Neural cell (in vitro differentiated cells): ENCODE data around the gene CHAC2. TPM values are rescaled to one million over a fixed set of nuclear protein-coding genes. Genes with fewer than 3 reads are reported as not detected.

Experiments used
- H2AFZ ChIP-seq: fragments of 200-600, 300-800 bp; sonication (generic), shearing (Covaris generic); 2 replicates; pipeline ENCODE4 v1.6.0; 2014; ENCODE audit warnings: low read depth, mild to moderate bottlenecking, antibody characterized with exemption, low read length, moderate library complexity
- H3F3A ChIP-seq: fragments of 200-600 bp; shearing (Covaris generic); 2 replicates; pipeline ENCODE4 v1.6.1; 2016; ENCODE audit warnings: mild to moderate bottlenecking, moderate library complexity, mixed read lengths, antibody characterized with exemption, low read length; ENCODE audit not compliant: insufficient read depth, poor library complexity, severe bottlenecking
- H3K27ac ChIP-seq: fragments of 200-600, 300-800 bp; sonication (generic), shearing (Covaris generic); 2 replicates; pipeline ENCODE4 v1.5.1; 2014; ENCODE audit warnings: mild to moderate bottlenecking, low read length, moderate library complexity
- H3K27me3 ChIP-seq: fragments of 300-800, 200-600 bp; sonication (generic), shearing (Covaris generic); 2 replicates; pipeline ENCODE4 v1.6.0; 2014; ENCODE audit warnings: mild to moderate bottlenecking, low read depth, low read length, moderate library complexity; ENCODE audit not compliant: insufficient read depth
- H3K36me3 ChIP-seq: fragments of 300-800, 200-600 bp; sonication (generic), shearing (Covaris generic); 2 replicates; pipeline ENCODE4 v1.5.1; 2014; ENCODE audit warnings: mild to moderate bottlenecking, antibody characterized with exemption, low read length, moderate library complexity; ENCODE audit not compliant: insufficient read depth
- H3K4me2 ChIP-seq: fragments of 300-800, 200-600 bp; sonication (generic), shearing (Covaris generic); 2 replicates; pipeline ENCODE4 v1.6.0; 2014; ENCODE audit warnings: mild to moderate bottlenecking, low read length
- H3K4me3 ChIP-seq: fragments of 300-800, 200-600 bp; sonication (generic), shearing (Covaris generic); 2 replicates; pipeline ENCODE4 v1.5.1; 2014; ENCODE audit warnings: mild to moderate bottlenecking, low read length, moderate library complexity
- H3K79me2 ChIP-seq: fragments of 200-600 bp; shearing (Covaris generic); replicated peaks from 2 replicates; pipeline ENCODE4 v1.6.0; 2014; ENCODE audit warnings: mild to moderate bottlenecking, low read length, moderate library complexity; ENCODE audit not compliant: insufficient read depth
- H3K9ac ChIP-seq: fragments of 300-800, 200-600 bp; sonication (generic), shearing (Covaris generic); 2 replicates; pipeline ENCODE4 v1.6.1; 2016; ENCODE audit warnings: mild to moderate bottlenecking, low read length, mixed read lengths
- H3K9me2 ChIP-seq: fragments of 200-600 bp; shearing (Covaris generic); 2 replicates; pipeline ENCODE4 v1.6.1; 2016; ENCODE audit warnings: mild to moderate bottlenecking, low read length, mixed read lengths; ENCODE audit not compliant: insufficient read depth
- H3K9me3 ChIP-seq: fragments of 200-600, 300-800 bp; sonication (generic), shearing (Covaris generic); 2 replicates; pipeline ENCODE4 v1.6.1; 2016; ENCODE audit warnings: mild to moderate bottlenecking, mixed run types, low read length, moderate library complexity, mixed read lengths
- H4K20me1 ChIP-seq: fragments of 200-600 bp; shearing (Covaris generic); 2 replicates; pipeline ENCODE4 v1.6.1; 2016; ENCODE audit warnings: mild to moderate bottlenecking, mixed run types; ENCODE audit not compliant: insufficient read depth
- CTCF ChIP-seq: fragments of 450-650 bp; IDR thresholded peaks from 2 replicates; pipeline ENCODE4 v1.5.1; 2014; ENCODE audit warnings: antibody characterized with exemption, mild to moderate bottlenecking, moderate library complexity; ENCODE audit not compliant: poor library complexity, severe bottlenecking
- EP300 ChIP-seq: fragments of 450-650 bp; conservative IDR thresholded peaks from 2 replicates; pipeline ENCODE4 v1.6.1; 2014; ENCODE audit warnings: antibody characterized with exemption, mild to moderate bottlenecking, moderate library complexity; ENCODE audit not compliant: poor library complexity, severe bottlenecking
- EZH2 ChIP-seq: fragments of 200-600, 300-800 bp; shearing (Covaris generic), sonication (generic); IDR thresholded peaks from 2 replicates; pipeline ENCODE4 v1.6.1; 2014; ENCODE audit warnings: antibody characterized with exemption, low read length, borderline replicate concordance, mild to moderate bottlenecking; ENCODE audit not compliant: insufficient read depth, poor library complexity, severe bottlenecking
- MXI1 ChIP-seq: fragments of 450-650 bp; conservative IDR thresholded peaks from 2 replicates; pipeline ENCODE4 v1.6.1; 2014; ENCODE audit warnings: antibody characterized with exemption, mild to moderate bottlenecking; ENCODE audit not compliant: poor library complexity, severe bottlenecking
- POLR2AphosphoS5 ChIP-seq: IDR thresholded peaks from 2 replicates; pipeline ENCODE4 v1.6.1; 2012
- RAD21 ChIP-seq: fragments of 450-650 bp; conservative IDR thresholded peaks from 2 replicates; pipeline ENCODE4 v1.6.1; 2014; ENCODE audit warnings: antibody characterized with exemption, mild to moderate bottlenecking, moderate library complexity
- REST ChIP-seq: IDR thresholded peaks from 2 replicates; pipeline ENCODE4 v1.6.1; 2012; ENCODE audit warnings: borderline replicate concordance
- SMC3 ChIP-seq: fragments of 450-650 bp; conservative IDR thresholded peaks from 2 replicates; pipeline ENCODE4 v1.6.1; 2014; ENCODE audit warnings: antibody characterized with exemption, mild to moderate bottlenecking, moderate library complexity; ENCODE audit not compliant: poor library complexity
- TAF1 ChIP-seq: IDR thresholded peaks from 2 replicates; pipeline ENCODE4 v1.6.1; 2012; ENCODE audit warnings: low read depth
- polyA plus RNA-seq: library from polyadenylated mRNA; depleted of rRNA; stranded (reverse); fragments of >200 nt; gene quantifications from 2 replicates; pipeline ENCODE4 v1.2.3, GENCODE V29; 2014

CHAC2 gene
- polyA plus RNA-seq, 1 donor from 2014 or later = 7.7 TPM

GRCh38 chr2:53786352-53786704 lies 18.7 kb downstream of the CHAC2 start:
- peaks cover 71% of the 10 kb centered on the region for H3K79me2 ChIP-seq

More at GRCh38 chr2:53786352-53786704, 18.7 kb downstream of the CHAC2 start:
- H3K27me3 ChIP-seq = no peaks in the 10 kb centered on the region
- no peaks in the 10 kb centered on the region for H3K9me2 ChIP-seq
- peak overlapping the region; percentile 91 for H3K9ac ChIP-seq
- no peaks in the 10 kb centered on the region for H4K20me1 ChIP-seq
- no peaks in the 10 kb centered on the region for H3K36me3 ChIP-seq
- TF ChIP-seq POLR2AphosphoS5 (no peak), RAD21 (no peak), TAF1 (no peak), REST (no peak), EZH2 (no peak), EP300 (no peak), SMC3 (no peak), CTCF (no peak), MXI1 (no peak)
- H3K4me2 ChIP-seq = peak overlapping the region; percentile 97
- H3K9me3 ChIP-seq = no peaks in the 10 kb centered on the region
- no peaks in the 10 kb centered on the region for H3F3A ChIP-seq
- peak overlapping the region; percentile 98 for H2AFZ ChIP-seq
- H3K4me3 ChIP-seq = peak overlapping the region; percentile 76
- peak overlapping the region; percentile 89 for H3K27ac ChIP-seq
